Measurements from ENCODE around the gene LPP.

LPP gene

GRCh38 chr3:188489639-188490405 is 335.9 kb downstream of the LPP start:
- DNase-seq, result no peak

GRCh38 chr3:188490416-188490815 is 336.5 kb downstream of the LPP start:
- no peak for DNase-seq

- DNase-seq, result no peak
These were observed 337.3 kb downstream of the LPP start for GRCh38 chr3:188491276-188491687.

- no peak for DNase-seq
These were observed 342.4 kb downstream of the LPP start for GRCh38 chr3:188496390-188496789.

GRCh38 chr3:188497021-188497420 is 343.1 kb downstream of the LPP start:
- no peak for DNase-seq

GRCh38 chr3:188503647-188504046 is 349.7 kb downstream of the LPP start:
- DNase-seq, result no peak

- DNase-seq, result no peak
These were observed 351.2 kb downstream of the LPP start for GRCh38 chr3:188505151-188505550.

- DNase-seq, result no peak
These were observed 352.0 kb downstream of the LPP start for GRCh38 chr3:188505911-188506310.

GRCh38 chr3:188506446-188506845 is 352.5 kb downstream of the LPP start:
- no peak for DNase-seq

- DNase-seq, result no peak
These were observed 353.3 kb downstream of the LPP start for GRCh38 chr3:188507244-188507720.

GRCh38 chr3:188508454-188508853 is 354.5 kb downstream of the LPP start:
- DNase-seq, result no peak

- DNase-seq, result no peak
These were observed 355.4 kb downstream of the LPP start for GRCh38 chr3:188509316-188509715.

GRCh38 chr3:188510366-188510765 is 356.4 kb downstream of the LPP start:
- DNase-seq, result no peak

GRCh38 chr3:188513662-188514328 is 359.8 kb downstream of the LPP start:
- no peak for DNase-seq

- no peak for DNase-seq
These were observed 362.6 kb downstream of the LPP start for GRCh38 chr3:188516515-188516914.

- DNase-seq, result no peak
These were observed 364.5 kb downstream of the LPP start for GRCh38 chr3:188518416-188518815.

- no peak for DNase-seq
These were observed 365.0 kb downstream of the LPP start for GRCh38 chr3:188518835-188519452.

GRCh38 chr3:188520466-188520865 is 366.5 kb downstream of the LPP start:
- no peak for DNase-seq

- DNase-seq, result no peak
These were observed 368.2 kb downstream of the LPP start for GRCh38 chr3:188522115-188522514.

- DNase-seq, result no peak
These were observed 369.3 kb downstream of the LPP start for GRCh38 chr3:188523291-188523690.

- no peak for DNase-seq
These were observed 370.1 kb downstream of the LPP start for GRCh38 chr3:188524052-188524451.

- no peak for DNase-seq
These were observed 372.1 kb downstream of the LPP start for GRCh38 chr3:188526057-188526456.

- DNase-seq, result no peak
These were observed 373.4 kb downstream of the LPP start for GRCh38 chr3:188527389-188527788.

- DNase-seq, result no peak
These were observed 374.4 kb downstream of the LPP start for GRCh38 chr3:188528396-188528795.
